ENCODE results near the gene IL19. TPM values are rescaled to one million over a fixed set of nuclear protein-coding genes. Genes with fewer than 3 reads are reported as not detected.

Gene IL19
- polyA plus RNA-seq, 1 of the 3 experiments (the other 2 are of a cell fraction), result not detected

DNA sequence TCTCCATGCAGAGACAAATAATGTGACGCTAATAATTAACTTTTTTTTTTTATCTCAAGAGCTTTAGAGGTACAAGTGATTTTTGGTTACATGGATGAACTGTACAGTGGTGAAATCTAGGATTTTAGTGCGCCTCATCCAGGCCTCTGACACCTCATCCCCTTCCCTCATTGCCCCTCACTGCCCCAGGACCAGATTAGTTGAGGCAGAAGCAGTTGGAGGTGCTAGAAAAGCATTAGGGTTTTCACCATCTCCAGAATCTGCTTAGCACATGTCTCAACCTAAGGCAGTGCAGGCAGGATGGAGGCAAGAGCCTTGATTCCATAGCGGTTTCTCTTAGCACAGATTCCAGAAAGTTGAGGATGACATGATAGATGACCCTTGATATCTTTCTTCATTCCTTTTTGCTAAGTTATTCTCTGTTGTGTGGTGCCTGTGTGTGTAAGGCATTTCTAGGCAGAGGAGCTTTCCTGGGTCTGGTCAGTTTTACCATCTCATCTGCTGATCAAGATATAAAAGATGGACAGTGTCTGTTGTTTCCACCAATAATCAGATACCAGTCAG, 18.0 kb downstream of the IL19 start:
- Histone ChIP-seq H3K4me3 (ENCODE audit: low read depth in 2 of 2, low read length in 1 of 2) (no peak overlapping the region), H3K9ac (no peak overlapping the region)
- POLR2A ChIA-PET, result no interaction called here

GRCh38 chr1:206790502-206791250, 20.1 kb downstream of the IL19 start:
- 72% methylated on average over 11 of the region's 11 CpGs for WGBS (ENCODE audit: low lambda C conversion rate)
- no peaks in the 10 kb centered on the region for H3K27me3 ChIP-seq (ENCODE audit: insufficient read depth)
- H2AFZ ChIP-seq (ENCODE audit: low read depth), result no peak overlapping the region
- no peaks in the 10 kb centered on the region for H3K36me3 ChIP-seq (replicated peaks in 1 of 2; ENCODE audit: control insufficient read depth in 1 of 2, insufficient read depth in 2 of 2, low read length in 1 of 2)
- no peak overlapping the region for H3K27ac ChIP-seq (ENCODE audit: low read depth in 2 of 2, low read length in 1 of 2)
- no peaks in the 10 kb centered on the region for H3K4me1 ChIP-seq (ENCODE audit: control insufficient read depth in 1 of 2, insufficient read depth in 2 of 2, low read depth in 1 of 2, low read length in 1 of 2)
- H3F3A ChIP-seq (replicated peaks; ENCODE audit: insufficient read depth), result peaks cover 2% of the 10 kb centered on the region
- no peaks in the 10 kb centered on the region for H3K79me2 ChIP-seq (ENCODE audit: insufficient read depth)
- ChIA-PET CTCF (interaction anchor here (0.6 to 1.3 kb wide), 3 partner anchors 19 to 29 kb away, joined by 3 to 4 read pairs (median 3); no protein-coding TSS in a partner anchor), POLR2A (interaction anchor here (0.7 kb wide), 1 partner anchor 41 kb away, joined by 3 read pairs; no protein-coding TSS in a partner anchor)
- H3K4me3 ChIP-seq (ENCODE audit: low read depth in 2 of 2, low read length in 1 of 2), result no peak overlapping the region
- H3K9me2 ChIP-seq, result no peaks in the 10 kb centered on the region
- H3K4me2 ChIP-seq, result no peak overlapping the region
- DNase-seq, result no peak
- TF ChIP-seq TAF1 (IDR thresholded peaks at IDR 0.05; ENCODE audit: borderline replicate concordance, low read depth, low read length) (no peak), EP300 (IDR thresholded peaks at IDR 0.05; ENCODE audit: borderline replicate concordance in 1 of 2, low read depth in 1 of 2, low read length in 1 of 2) (no peak), GABPA (IDR thresholded peaks at IDR 0.05; ENCODE audit: low read depth) (no peak), NRF1 (IDR thresholded peaks at IDR 0.05; ENCODE audit: low read depth, low read length) (no peak), GATA2 (CRISPR knock-in tag; IDR thresholded peaks at IDR 0.05) (no peak), MXI1 (IDR thresholded peaks at IDR 0.05; ENCODE audit: low read depth, low read length) (no peak), SMC3 (IDR thresholded peaks at IDR 0.05; ENCODE audit: low read depth, low read length) (no peak), RXRA (IDR thresholded peaks at IDR 0.05; ENCODE audit: borderline replicate concordance, low read depth) (no peak), POLR2AphosphoS5 (IDR thresholded peaks at IDR 0.05; ENCODE audit: low read depth, low read length) (no peak)
- TF ChIP-seq, protein P1, sequence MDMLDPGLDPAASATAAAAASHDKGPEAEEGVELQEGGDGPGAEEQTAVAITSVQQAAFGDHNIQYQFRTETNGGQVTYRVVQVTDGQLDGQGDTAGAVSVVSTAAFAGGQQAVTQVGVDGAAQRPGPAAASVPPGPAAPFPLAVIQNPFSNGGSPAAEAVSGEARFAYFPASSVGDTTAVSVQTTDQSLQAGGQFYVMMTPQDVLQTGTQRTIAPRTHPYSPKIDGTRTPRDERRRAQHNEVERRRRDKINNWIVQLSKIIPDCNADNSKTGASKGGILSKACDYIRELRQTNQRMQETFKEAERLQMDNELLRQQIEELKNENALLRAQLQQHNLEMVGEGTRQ (IDR thresholded peaks at IDR 0.05; ENCODE audit: borderline replicate concordance, low read depth, low read length), result no peak
- TF ChIP-seq, protein P2, sequence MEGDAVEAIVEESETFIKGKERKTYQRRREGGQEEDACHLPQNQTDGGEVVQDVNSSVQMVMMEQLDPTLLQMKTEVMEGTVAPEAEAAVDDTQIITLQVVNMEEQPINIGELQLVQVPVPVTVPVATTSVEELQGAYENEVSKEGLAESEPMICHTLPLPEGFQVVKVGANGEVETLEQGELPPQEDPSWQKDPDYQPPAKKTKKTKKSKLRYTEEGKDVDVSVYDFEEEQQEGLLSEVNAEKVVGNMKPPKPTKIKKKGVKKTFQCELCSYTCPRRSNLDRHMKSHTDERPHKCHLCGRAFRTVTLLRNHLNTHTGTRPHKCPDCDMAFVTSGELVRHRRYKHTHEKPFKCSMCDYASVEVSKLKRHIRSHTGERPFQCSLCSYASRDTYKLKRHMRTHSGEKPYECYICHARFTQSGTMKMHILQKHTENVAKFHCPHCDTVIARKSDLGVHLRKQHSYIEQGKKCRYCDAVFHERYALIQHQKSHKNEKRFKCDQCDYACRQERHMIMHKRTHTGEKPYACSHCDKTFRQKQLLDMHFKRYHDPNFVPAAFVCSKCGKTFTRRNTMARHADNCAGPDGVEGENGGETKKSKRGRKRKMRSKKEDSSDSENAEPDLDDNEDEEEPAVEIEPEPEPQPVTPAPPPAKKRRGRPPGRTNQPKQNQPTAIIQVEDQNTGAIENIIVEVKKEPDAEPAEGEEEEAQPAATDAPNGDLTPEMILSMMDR (IDR thresholded peaks at IDR 0.05), result no peak
- H3K9me3 ChIP-seq, result no peaks in the 10 kb centered on the region
- H3K9ac ChIP-seq, result no peak overlapping the region
- H4K20me1 ChIP-seq (ENCODE audit: insufficient read depth), result no peaks in the 10 kb centered on the region

More for the DNA sequence above, 18.0 kb downstream of the IL19 start:
- Histone ChIP-seq H3K27ac (ENCODE audit: low read depth in 2 of 2, low read length in 1 of 2) (no peak overlapping the region), H3K9me3 (no peaks in the 10 kb centered on the region), H3K4me2 (no peak overlapping the region), H3K36me3 (replicated peaks in 1 of 2; ENCODE audit: control insufficient read depth in 1 of 2, insufficient read depth in 2 of 2, low read length in 1 of 2) (no peaks in the 10 kb centered on the region), H3K4me1 (ENCODE audit: control insufficient read depth in 1 of 2, insufficient read depth in 2 of 2, low read depth in 1 of 2, low read length in 1 of 2) (no peaks in the 10 kb centered on the region), H2AFZ (ENCODE audit: low read depth) (no peak overlapping the region), H3K79me2 (ENCODE audit: insufficient read depth) (no peaks in the 10 kb centered on the region), H3K27me3 (ENCODE audit: insufficient read depth) (peaks cover 8% of the 10 kb centered on the region; the same call in 1 of the 2 replicates), H4K20me1 (ENCODE audit: insufficient read depth) (no peaks in the 10 kb centered on the region), H3F3A (replicated peaks; ENCODE audit: insufficient read depth) (peaks cover 2% of the 10 kb centered on the region), H3K9me2 (no peaks in the 10 kb centered on the region)
- CTCF ChIA-PET, result interaction anchor here (1.0 to 1.4 kb wide), 2 partner anchors 54 to 124 kb away, joined by 4 read pairs; no protein-coding TSS in a partner anchor
- 69% methylated on average over 3 of the region's 3 CpGs for WGBS (ENCODE audit: low lambda C conversion rate)
- no peak for DNase-seq
- TF ChIP-seq SMC3 (IDR thresholded peaks at IDR 0.05; ENCODE audit: low read depth, low read length), result no peak
- TF ChIP-seq, protein P3, sequence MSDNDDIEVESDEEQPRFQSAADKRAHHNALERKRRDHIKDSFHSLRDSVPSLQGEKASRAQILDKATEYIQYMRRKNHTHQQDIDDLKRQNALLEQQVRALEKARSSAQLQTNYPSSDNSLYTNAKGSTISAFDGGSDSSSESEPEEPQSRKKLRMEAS (IDR thresholded peaks at IDR 0.05; ENCODE audit: low read depth), result no peak
